ENCODE data around the gene ATAD2B.

The ATAD2B gene

DNA sequence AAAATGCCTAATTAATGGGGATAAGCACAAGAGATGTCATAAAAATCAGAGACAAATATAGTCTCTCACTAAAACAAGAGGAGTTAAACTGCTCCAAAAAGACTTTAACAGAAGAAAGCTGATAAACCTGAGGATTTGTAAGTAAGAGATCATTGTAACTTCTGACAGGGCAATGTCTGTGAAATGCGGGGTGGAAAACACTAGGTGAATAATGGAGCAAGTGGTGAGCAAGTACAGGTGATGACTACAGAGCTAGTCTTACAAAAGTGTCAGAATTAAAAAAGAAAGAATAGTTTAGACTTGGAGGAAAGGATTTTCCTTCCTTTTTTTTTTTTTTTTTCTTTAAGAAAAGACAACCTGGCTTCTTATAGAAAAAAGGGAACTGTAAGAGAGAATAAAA is 22.7 kb downstream of the ATAD2B start:
- Histone ChIP-seq H3K27me3 (ENCODE audit: control insufficient read depth, insufficient read depth, low read length) (no peaks in the 10 kb centered on the region), H3K9me3 (ENCODE audit: control insufficient read depth, insufficient read depth, low read length) (no peaks in the 10 kb centered on the region), H3K4me1 (ENCODE audit: control insufficient read depth, insufficient read depth, low read length) (no peaks in the 10 kb centered on the region), H3K9ac (ENCODE audit: low read depth, low read length) (no peak overlapping the region), H3K36me3 (ENCODE audit: control insufficient read depth, insufficient read depth, low read length) (no peaks in the 10 kb centered on the region), H3K4me3 (ENCODE audit: low read depth, low read length) (no peak overlapping the region)

DNA sequence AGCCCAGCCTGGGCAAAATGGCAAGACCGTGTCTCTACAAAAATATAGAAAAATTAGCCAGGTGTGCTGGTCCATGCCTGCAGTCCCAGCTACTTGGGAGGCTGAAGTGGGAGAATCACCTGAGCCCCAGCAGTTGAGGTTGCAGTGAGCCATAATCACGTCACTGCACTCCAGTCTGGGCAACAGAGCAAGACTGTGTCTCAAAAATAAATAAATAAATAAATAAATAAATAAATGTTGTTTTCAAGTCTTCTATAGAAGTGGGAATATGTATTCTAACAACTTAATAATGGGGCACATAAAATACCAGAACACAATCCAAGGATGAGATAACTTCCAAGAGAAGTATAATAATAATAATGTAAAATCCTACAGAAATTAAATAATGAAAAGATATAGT is 23.9 kb downstream of the ATAD2B start:
- H3K27me3 ChIP-seq (ENCODE audit: control insufficient read depth, insufficient read depth, low read length) = no peaks in the 10 kb centered on the region
- no peak overlapping the region for H3K9ac ChIP-seq (ENCODE audit: low read depth, low read length)
- H3K9me3 ChIP-seq (ENCODE audit: control insufficient read depth, insufficient read depth, low read length) = no peaks in the 10 kb centered on the region
- H3K4me1 ChIP-seq (ENCODE audit: control insufficient read depth, insufficient read depth, low read length) = no peaks in the 10 kb centered on the region
- H3K4me3 ChIP-seq (ENCODE audit: low read depth, low read length) = no peak overlapping the region
- no peaks in the 10 kb centered on the region for H3K36me3 ChIP-seq (ENCODE audit: control insufficient read depth, insufficient read depth, low read length)

DNA sequence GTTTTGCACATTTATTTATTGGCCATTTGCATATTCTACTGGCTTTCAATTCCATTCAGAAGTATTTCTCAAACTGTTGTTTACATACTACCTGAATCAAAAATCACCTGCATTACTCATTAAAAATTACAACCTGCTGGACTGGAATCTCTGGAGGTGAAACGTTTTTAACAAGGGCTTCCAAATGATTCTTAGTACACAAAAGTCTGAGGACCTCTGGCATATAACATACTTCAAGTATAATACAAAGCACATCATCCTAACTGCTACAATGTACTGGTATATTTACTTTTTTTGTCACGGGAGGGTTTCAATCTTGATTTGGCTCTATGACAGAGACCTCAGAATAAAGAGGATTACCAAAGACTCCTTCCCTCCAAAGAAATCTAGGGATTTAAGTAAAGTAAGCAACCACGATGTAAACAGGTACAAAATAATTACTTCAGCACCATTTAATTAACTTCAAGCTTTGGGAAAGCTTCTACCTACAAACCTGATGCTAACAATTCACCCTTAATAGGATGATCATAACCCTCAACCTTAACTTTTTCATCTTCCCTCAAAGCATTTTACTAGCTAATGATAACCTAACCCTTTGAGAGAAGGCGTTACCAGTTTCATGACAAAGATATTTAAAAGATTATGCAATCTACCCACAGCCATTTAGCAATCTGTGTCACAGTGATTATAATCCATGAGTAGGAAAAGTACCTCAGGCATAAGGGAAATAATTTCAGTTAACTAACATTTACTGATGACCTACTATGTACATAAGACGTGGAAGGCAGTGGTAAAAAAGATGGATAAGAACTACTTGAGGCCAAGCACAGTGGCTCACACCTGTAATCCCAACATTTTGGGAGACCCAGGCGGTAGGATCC is 24.7 kb downstream of the ATAD2B start:
- H3K4me1 ChIP-seq (ENCODE audit: control insufficient read depth, insufficient read depth, low read length) = no peaks in the 10 kb centered on the region
- H3K4me3 ChIP-seq (ENCODE audit: low read depth, low read length) = no peak overlapping the region
- no peaks in the 10 kb centered on the region for H3K9me3 ChIP-seq (ENCODE audit: control insufficient read depth, insufficient read depth, low read length)
- H3K36me3 ChIP-seq (ENCODE audit: control insufficient read depth, insufficient read depth, low read length) = no peaks in the 10 kb centered on the region
- H3K9ac ChIP-seq (ENCODE audit: low read depth, low read length) = no peak overlapping the region
- no peaks in the 10 kb centered on the region for H3K27me3 ChIP-seq (ENCODE audit: control insufficient read depth, insufficient read depth, low read length)

DNA sequence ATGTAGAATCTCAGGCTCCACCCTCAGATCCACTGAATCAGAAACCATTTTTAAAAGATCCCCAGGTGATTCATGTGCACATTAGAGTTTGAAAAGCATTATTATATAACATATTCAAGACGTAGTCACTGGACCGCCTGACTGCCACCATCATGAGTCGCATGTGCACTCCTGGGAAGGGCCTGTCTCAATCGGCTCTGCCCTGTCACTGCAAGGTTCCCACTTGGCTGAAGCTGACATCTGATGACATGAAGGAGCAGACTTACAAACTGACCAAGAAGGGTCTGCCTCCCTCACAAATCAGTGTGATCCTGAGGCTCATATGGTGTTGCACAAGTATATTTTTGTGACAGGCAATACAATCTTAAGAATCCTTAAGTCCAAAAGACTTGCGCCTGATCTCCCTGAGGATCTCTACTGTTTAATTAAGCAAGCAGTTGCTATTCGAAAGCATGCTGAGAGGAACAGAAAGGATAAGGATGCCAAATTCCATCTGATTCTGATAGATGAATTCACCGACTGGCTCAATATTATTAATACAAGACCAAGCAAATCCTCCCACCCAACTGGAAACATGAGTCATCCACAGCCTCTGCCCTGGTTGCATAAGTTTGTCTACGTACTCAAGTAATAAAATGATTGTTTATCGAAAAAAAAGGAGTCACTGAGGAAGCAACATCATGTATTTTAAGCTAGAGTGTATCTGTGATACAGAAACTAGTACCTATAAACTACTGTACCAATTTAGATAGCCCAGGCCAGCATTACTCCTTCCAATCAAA is 26.2 kb downstream of the ATAD2B start:
- Histone ChIP-seq H3K9ac (ENCODE audit: low read depth, low read length) (no peak overlapping the region), H3K4me1 (ENCODE audit: control insufficient read depth, insufficient read depth, low read length) (no peaks in the 10 kb centered on the region), H3K4me3 (ENCODE audit: low read depth, low read length) (no peak overlapping the region), H3K9me3 (ENCODE audit: control insufficient read depth, insufficient read depth, low read length) (no peaks in the 10 kb centered on the region), H3K36me3 (ENCODE audit: control insufficient read depth, insufficient read depth, low read length) (no peaks in the 10 kb centered on the region), H3K27me3 (ENCODE audit: control insufficient read depth, insufficient read depth, low read length) (no peaks in the 10 kb centered on the region)

DNA sequence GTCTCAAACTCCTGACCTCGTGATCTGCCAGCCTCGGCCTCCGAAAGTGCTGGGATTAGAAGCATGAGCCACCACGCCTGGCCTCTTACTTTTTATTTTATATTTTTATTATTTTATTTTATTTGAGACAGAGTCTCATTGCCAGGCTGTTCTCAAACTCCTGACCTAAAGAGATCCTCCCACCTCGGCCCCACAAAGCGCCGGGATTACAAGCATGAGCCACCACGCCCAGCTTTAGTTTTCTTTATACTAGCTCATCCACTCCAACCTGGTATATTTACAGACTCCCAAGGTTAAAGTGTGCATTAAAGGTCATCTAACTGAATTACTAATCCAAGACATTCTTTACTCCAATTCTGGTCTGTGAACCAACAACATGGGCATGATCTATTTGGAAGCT is 26.8 kb downstream of the ATAD2B start:
- Histone ChIP-seq H3K27me3 (ENCODE audit: control insufficient read depth, insufficient read depth, low read length) (no peaks in the 10 kb centered on the region), H3K9me3 (ENCODE audit: control insufficient read depth, insufficient read depth, low read length) (no peaks in the 10 kb centered on the region), H3K36me3 (ENCODE audit: control insufficient read depth, insufficient read depth, low read length) (no peaks in the 10 kb centered on the region), H3K4me3 (ENCODE audit: low read depth, low read length) (no peak overlapping the region), H3K9ac (ENCODE audit: low read depth, low read length) (no peak overlapping the region), H3K4me1 (ENCODE audit: control insufficient read depth, insufficient read depth, low read length) (no peaks in the 10 kb centered on the region)

DNA sequence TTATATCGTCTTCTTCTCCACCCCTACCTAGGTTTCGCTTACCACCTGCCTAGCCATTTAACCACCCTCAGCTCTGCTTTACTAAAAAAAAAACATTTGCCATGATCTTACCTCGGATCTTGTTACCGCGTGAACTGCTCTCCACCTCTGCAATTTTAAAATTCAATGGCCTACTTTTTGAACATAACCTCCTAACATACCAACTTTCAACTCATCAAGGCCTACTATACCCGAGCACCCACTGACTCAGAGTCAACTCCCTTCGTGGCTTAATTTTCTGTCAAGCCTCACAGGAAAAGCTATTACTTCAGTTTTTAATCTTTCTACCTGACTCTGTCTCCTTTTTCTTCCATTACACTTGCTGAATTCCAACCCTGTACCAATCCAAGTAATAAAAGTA is 55.7 kb downstream of the ATAD2B start:
- Histone ChIP-seq H3K4me1 (ENCODE audit: control insufficient read depth, insufficient read depth, low read length) (no peaks in the 10 kb centered on the region), H3K4me3 (ENCODE audit: low read depth, low read length) (no peak overlapping the region), H3K36me3 (ENCODE audit: control insufficient read depth, insufficient read depth, low read length) (peaks cover 4% of the 10 kb centered on the region), H3K27me3 (ENCODE audit: control insufficient read depth, insufficient read depth, low read length) (no peaks in the 10 kb centered on the region), H3K9ac (ENCODE audit: low read depth, low read length) (no peak overlapping the region), H3K9me3 (ENCODE audit: control insufficient read depth, insufficient read depth, low read length) (no peaks in the 10 kb centered on the region)

DNA sequence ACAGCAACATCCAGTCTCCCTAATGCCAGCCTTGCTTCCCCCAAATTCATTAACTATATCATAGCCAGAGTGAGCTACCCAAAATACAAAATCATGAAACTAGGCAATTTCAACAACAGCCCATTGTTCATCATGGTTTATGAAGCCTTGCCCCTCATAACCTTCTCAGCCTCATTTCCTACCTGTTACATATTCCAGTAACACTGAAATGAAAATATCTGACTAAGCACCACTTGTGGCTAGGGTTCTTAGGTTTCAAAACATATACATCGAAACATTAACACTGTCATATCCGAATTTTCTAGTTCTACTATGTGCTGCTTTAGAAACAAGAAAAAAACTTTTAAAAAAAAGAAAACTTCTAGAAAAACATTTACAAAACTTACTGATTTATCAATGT is 59.5 kb downstream of the ATAD2B start:
- Histone ChIP-seq H3K4me1 (ENCODE audit: control insufficient read depth, insufficient read depth, low read length) (peaks cover 11% of the 10 kb centered on the region), H3K9me3 (ENCODE audit: control insufficient read depth, insufficient read depth, low read length) (no peaks in the 10 kb centered on the region), H3K36me3 (ENCODE audit: control insufficient read depth, insufficient read depth, low read length) (peaks cover 4% of the 10 kb centered on the region), H3K4me3 (ENCODE audit: low read depth, low read length) (no peak overlapping the region), H3K9ac (ENCODE audit: low read depth, low read length) (no peak overlapping the region), H3K27me3 (ENCODE audit: control insufficient read depth, insufficient read depth, low read length) (no peaks in the 10 kb centered on the region)

DNA sequence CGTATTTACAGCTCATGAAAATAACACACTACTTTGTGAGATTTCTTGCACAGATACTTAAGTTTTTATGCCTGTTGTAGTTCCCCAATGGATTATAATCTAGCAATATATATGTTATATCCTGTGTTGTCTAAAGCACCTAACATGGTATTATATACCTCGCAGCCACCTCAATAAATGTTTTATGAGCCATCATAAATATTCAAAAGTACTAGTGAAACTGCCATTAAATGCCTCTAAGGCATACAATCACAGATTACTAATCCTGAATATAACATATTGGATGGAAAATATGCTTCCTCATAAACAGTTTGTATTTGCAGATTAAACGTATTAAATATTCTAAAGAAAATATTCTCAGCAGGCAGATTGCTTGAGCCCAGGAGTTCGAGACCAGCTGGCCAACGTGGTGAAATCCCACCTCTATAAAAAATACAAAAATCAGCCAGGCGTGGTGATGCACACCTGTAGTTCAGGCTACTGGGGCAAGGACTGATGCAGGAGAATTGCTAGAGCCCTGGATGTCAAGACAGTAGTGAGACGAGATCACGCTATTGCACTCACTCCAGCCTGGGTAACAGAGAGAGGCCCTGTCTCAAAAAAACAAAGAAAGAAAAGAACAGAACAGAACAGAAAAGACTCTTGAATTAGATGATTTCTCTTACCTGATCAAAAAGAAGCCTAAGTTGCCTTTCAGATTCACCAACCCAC is 64.1 kb downstream of the ATAD2B start:
- Histone ChIP-seq H3K36me3 (ENCODE audit: control insufficient read depth, insufficient read depth, low read length) (no peaks in the 10 kb centered on the region), H3K27me3 (ENCODE audit: control insufficient read depth, insufficient read depth, low read length) (no peaks in the 10 kb centered on the region), H3K4me1 (ENCODE audit: control insufficient read depth, insufficient read depth, low read length) (peaks cover 11% of the 10 kb centered on the region), H3K9me3 (ENCODE audit: control insufficient read depth, insufficient read depth, low read length) (no peaks in the 10 kb centered on the region), H3K9ac (ENCODE audit: low read depth, low read length) (no peak overlapping the region), H3K4me3 (ENCODE audit: low read depth, low read length) (no peak overlapping the region)

DNA sequence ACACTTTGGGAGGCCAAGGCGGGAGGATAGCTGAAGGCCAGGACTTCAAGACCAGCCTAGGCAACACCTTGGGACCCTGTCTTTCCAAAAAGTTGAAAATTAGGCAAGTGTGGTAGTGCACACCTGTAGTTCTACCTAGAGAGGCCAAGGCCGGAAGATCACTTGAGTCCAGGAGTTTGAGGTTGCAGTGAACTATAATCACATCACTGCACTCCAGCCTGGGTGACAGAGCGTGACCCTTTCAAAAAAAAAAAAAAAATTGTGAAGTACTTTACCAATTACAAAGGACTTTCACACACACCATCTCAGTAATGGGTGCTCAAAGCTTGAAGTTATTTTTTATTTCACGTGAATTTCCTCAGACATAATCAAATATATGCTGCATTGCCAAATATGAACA is 65.0 kb downstream of the ATAD2B start:
- Histone ChIP-seq H3K4me1 (ENCODE audit: control insufficient read depth, insufficient read depth, low read length) (peaks cover 11% of the 10 kb centered on the region), H3K9me3 (ENCODE audit: control insufficient read depth, insufficient read depth, low read length) (no peaks in the 10 kb centered on the region), H3K4me3 (ENCODE audit: low read depth, low read length) (no peak overlapping the region), H3K9ac (ENCODE audit: low read depth, low read length) (no peak overlapping the region), H3K27me3 (ENCODE audit: control insufficient read depth, insufficient read depth, low read length) (no peaks in the 10 kb centered on the region), H3K36me3 (ENCODE audit: control insufficient read depth, insufficient read depth, low read length) (no peaks in the 10 kb centered on the region)

DNA sequence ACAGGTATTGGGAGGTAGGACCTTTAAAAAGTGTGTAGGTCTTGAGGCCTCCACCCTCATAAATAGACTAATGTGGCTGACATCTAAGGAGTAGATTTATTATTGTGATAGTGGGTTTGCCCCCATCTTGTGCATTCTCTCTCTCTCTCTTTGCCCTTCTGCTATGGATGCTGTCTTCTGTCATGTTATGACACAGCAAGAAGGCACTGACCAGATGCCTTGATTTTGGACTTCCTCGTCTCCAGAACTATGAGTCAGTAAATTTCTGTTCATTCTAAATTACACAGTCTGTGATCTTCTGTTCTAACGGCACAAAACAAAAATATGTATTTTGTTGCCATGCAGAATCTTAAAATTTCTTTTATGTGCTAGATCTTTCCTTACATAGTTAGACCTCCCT is 66.9 kb downstream of the ATAD2B start:
- no peaks in the 10 kb centered on the region for H3K9me3 ChIP-seq (ENCODE audit: control insufficient read depth, insufficient read depth, low read length)
- H3K4me3 ChIP-seq (ENCODE audit: low read depth, low read length) = no peak overlapping the region
- no peak overlapping the region for H3K9ac ChIP-seq (ENCODE audit: low read depth, low read length)
- peaks cover 11% of the 10 kb centered on the region for H3K4me1 ChIP-seq (ENCODE audit: control insufficient read depth, insufficient read depth, low read length)
- H3K36me3 ChIP-seq (ENCODE audit: control insufficient read depth, insufficient read depth, low read length) = no peaks in the 10 kb centered on the region
- no peaks in the 10 kb centered on the region for H3K27me3 ChIP-seq (ENCODE audit: control insufficient read depth, insufficient read depth, low read length)

DNA sequence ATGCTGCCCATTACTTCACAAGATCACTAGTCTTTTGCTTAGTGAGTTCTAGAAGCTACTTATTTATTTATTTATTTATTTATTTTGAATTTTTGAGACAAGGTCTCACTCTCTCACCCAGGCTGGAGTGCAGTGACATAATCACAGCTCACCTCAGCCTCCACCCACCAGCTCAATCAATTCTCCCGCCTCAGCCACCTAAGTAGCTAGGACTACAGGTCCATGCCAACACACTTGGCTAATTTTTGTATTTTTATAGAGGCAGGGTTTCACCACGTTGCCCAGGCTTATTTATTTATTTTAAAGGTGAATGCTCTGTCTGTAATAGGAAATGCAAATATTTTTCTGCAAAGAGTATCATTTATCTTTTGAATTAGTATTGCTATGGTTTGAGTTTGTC is 67.7 kb downstream of the ATAD2B start:
- Histone ChIP-seq H3K4me3 (ENCODE audit: low read depth, low read length) (no peak overlapping the region), H3K36me3 (ENCODE audit: control insufficient read depth, insufficient read depth, low read length) (no peaks in the 10 kb centered on the region), H3K9ac (ENCODE audit: low read depth, low read length) (no peak overlapping the region), H3K27me3 (ENCODE audit: control insufficient read depth, insufficient read depth, low read length) (no peaks in the 10 kb centered on the region), H3K9me3 (ENCODE audit: control insufficient read depth, insufficient read depth, low read length) (no peaks in the 10 kb centered on the region), H3K4me1 (ENCODE audit: control insufficient read depth, insufficient read depth, low read length) (peaks cover 11% of the 10 kb centered on the region)
